ENCODE results near the gene CLEC16A.

Gene CLEC16A

DNA sequence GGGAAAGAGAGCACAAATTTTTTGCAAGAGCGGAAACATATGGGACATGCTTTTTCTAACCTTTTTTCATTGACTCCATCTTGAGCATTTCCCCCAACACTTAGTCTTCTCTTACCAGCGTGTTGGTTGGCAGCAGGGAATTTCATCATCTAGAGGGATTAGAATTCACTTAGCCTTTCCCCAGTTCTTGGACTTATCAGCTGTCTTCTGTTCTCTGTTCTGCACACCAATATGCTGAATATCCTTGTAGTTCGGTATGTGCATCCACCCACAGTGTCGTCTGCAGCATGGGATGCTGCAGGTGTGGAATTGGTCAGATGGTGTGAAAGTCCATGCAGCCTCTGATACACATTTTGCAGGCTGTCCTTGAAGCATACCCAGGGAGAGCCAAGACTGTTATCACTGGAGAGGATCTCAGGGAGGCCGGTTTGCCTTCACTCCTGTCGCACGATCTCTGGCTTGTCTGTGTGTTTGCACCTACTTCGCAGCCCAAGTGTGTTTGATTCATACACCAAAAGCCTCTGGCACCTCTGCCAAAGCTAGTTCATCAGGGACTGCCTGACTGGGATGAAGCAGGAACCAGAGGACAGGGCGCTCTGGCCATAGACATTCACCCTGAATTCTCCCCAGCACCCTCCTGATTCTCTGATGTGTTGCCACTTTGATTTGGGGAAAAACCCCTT is 218.4 kb downstream of the CLEC16A start:
- no peak overlapping the region for H3K4me3 ChIP-seq (ENCODE audit: low read depth, low read length)
- TF ChIP-seq CTCF (conservative IDR thresholded peaks at IDR 0.05; ENCODE audit: low read depth, low read length): no peak
- no peak for DNase-seq (ENCODE audit: low read depth)

- DNase-seq (ENCODE audit: low read depth): no peak
- TF ChIP-seq CTCF (conservative IDR thresholded peaks at IDR 0.05; ENCODE audit: low read depth, low read length): no peak
- no peak overlapping the region for H3K4me3 ChIP-seq (ENCODE audit: low read depth, low read length)
Observed at GRCh38 chr16:11163761-11164261, 219.4 kb downstream of the CLEC16A start.

GRCh38 chr16:11164482-11165270 is 220.3 kb downstream of the CLEC16A start:
- no peak for TF ChIP-seq CTCF (conservative IDR thresholded peaks at IDR 0.05; ENCODE audit: low read depth, low read length)
- DNase-seq (ENCODE audit: low read depth): no peak
- H3K4me3 ChIP-seq (ENCODE audit: low read depth, low read length): no peak overlapping the region

- DNase-seq (ENCODE audit: low read depth): no peak
- H3K4me3 ChIP-seq (ENCODE audit: low read depth, low read length): no peak overlapping the region
- TF ChIP-seq CTCF (conservative IDR thresholded peaks at IDR 0.05; ENCODE audit: low read depth, low read length): no peak
Observed at GRCh38 chr16:11165349-11165748, 221.0 kb downstream of the CLEC16A start.

GRCh38 chr16:11165894-11166665 is 221.7 kb downstream of the CLEC16A start:
- DNase-seq (ENCODE audit: low read depth): no peak

GRCh38 chr16:11167581-11167980 is 223.2 kb downstream of the CLEC16A start:
- no peak for DNase-seq (ENCODE audit: low read depth)

More at GRCh38 chr16:11165894-11166665, 221.7 kb downstream of the CLEC16A start:
- H3K4me3 ChIP-seq (ENCODE audit: low read depth, low read length): no peak overlapping the region
- no peak for TF ChIP-seq CTCF (conservative IDR thresholded peaks at IDR 0.05; ENCODE audit: low read depth, low read length)

More at GRCh38 chr16:11167581-11167980, 223.2 kb downstream of the CLEC16A start:
- no peak for TF ChIP-seq CTCF (conservative IDR thresholded peaks at IDR 0.05; ENCODE audit: low read depth, low read length)
- H3K4me3 ChIP-seq (ENCODE audit: low read depth, low read length): no peak overlapping the region
